Subcutaneous abdominal adipose tissue (tissue), 5 donors: ENCODE measurements around the gene SLC29A3.

ENCODE experiments used
- H3K27ac ChIP-seq: one replicate; pipeline ENCODE4 v1.7.0; 2013; ENCODE audit warnings: low read depth, mild to moderate bottlenecking, inconsistent platforms, low read length, moderate library complexity
- H3K27me3 ChIP-seq, 5 donors: one replicate each; pipeline ENCODE4 v1.7.0; 2013; ENCODE audit warnings: low read length in 5 of 5, inconsistent platforms in 1 of 5; ENCODE audit not compliant: control insufficient read depth in 5 of 5, insufficient read depth in 4 of 5
- H3K36me3 ChIP-seq, 5 donors: one replicate each; pipeline ENCODE4 v1.7.0; 2013; ENCODE audit warnings: low read length in 5 of 5; ENCODE audit not compliant: control insufficient read depth in 5 of 5, insufficient read depth in 5 of 5
- H3K4me1 ChIP-seq, 5 donors: one replicate each; pipeline ENCODE4 v1.7.0; 2013; ENCODE audit warnings: low read length in 5 of 5, mild to moderate bottlenecking in 3 of 5, moderate library complexity in 1 of 5; ENCODE audit not compliant: control insufficient read depth in 5 of 5, insufficient read depth in 5 of 5
- H3K4me3 ChIP-seq, 5 donors: one replicate each; pipeline ENCODE4 v1.7.0; 2013; ENCODE audit warnings: low read length in 5 of 5, low read depth in 1 of 5
- H3K9ac ChIP-seq, 5 donors: one replicate each; pipeline ENCODE4 v1.7.0; 2013; ENCODE audit warnings: low read length in 5 of 5, mild to moderate bottlenecking in 4 of 5, moderate library complexity in 3 of 5
- H3K9me3 ChIP-seq, 5 donors: one replicate each; pipeline ENCODE4 v1.7.0; 2013; ENCODE audit warnings: low read length in 5 of 5; ENCODE audit not compliant: control insufficient read depth in 5 of 5
- donor health status: healthy.
- donor health status: healthy.
- donor health status: healthy.
- donor health status: healthy.
- donor health status: healthy.

Gene SLC29A3

DNA sequence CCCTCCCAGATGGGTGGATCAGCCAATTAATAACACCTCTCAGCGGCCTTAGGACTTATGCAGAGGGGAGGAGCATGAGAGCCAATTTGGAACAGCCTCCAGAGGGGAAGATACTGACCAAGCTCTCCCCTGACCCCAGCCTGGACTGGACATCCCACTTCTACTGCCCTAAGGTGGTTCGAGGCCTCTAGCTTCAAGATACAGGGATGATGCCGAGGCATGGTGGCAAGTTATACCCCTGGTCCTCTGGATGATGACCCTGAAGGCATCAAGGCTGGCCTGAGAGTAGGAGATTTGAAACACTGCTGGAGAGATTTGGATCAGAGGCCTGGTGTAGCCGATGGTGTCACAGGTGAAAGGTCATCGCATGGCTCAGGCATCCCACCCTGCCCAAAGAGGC lies 80.9 kb downstream of the SLC29A3 start:
- peaks cover 0 to 29% (median 19%) of the 10 kb centered on the region in 5 donors for H3K4me1 ChIP-seq
- H3K4me3 ChIP-seq = no peak overlapping the region
- no peak overlapping the region for H3K9ac ChIP-seq
- H3K27me3 ChIP-seq = peaks cover 3 to 27% (median 10%) of the 10 kb centered on the region in 5 donors
- H3K27ac ChIP-seq = no peak overlapping the region
- no peaks in the 10 kb centered on the region for H3K36me3 ChIP-seq
- H3K9me3 ChIP-seq = no peaks in the 10 kb centered on the region

DNA sequence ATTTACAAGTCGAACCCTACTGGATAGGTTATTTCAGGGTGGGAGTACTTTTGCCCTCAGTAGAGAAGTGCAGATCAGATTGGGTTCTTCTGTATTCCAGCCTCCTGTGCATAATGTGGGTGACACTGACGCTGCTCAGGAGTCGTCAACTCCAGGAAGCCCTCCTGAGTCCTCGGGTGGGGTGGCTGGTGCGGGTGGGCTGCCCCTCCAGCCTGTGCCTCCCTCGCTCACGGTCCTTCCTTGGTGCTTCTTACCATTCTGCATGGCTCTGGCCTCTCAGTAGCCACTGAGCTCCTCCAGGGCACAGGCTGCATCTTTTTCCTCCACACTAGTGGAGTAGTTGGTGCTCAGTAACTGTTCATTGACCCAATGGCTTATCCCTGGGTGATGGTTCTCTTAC lies 82.0 kb downstream of the SLC29A3 start:
- Histone ChIP-seq H3K9ac (no peak overlapping the region), H3K27ac (no peak overlapping the region), H3K36me3 (no peaks in the 10 kb centered on the region), H3K27me3 (peaks cover 3 to 24% (median 10%) of the 10 kb centered on the region in 5 donors), H3K9me3 (no peaks in the 10 kb centered on the region), H3K4me3 (no peak overlapping the region), H3K4me1 (peaks cover 0 to 28% (median 19%) of the 10 kb centered on the region in 5 donors)

DNA sequence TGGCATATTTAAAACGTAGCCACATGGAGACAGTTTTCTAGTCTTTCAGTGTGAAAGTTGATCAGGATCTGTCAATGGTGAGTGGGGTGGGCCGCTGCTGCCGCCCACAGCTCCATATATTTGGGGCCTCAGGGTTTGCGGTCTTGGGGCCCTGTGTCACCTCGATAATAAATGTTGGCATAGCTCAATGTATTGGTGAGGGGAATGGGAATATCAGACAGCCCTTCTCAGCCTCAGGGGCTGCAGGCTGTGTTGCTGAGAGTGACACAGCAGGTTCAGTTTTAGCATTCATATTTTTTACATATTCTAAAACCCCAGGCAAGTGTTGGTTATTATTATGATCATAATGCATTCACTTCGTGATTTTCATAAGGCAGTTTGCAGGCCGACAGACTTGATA lies 82.9 kb downstream of the SLC29A3 start:
- no peaks in the 10 kb centered on the region for H3K9me3 ChIP-seq
- no peak overlapping the region for H3K4me3 ChIP-seq
- no peaks in the 10 kb centered on the region for H3K36me3 ChIP-seq
- peaks cover 0 to 22% (median 19%) of the 10 kb centered on the region in 5 donors for H3K4me1 ChIP-seq
- H3K27ac ChIP-seq = no peak overlapping the region
- no peak overlapping the region for H3K9ac ChIP-seq
- H3K27me3 ChIP-seq = peaks cover 3 to 24% (median 10%) of the 10 kb centered on the region in 5 donors

DNA sequence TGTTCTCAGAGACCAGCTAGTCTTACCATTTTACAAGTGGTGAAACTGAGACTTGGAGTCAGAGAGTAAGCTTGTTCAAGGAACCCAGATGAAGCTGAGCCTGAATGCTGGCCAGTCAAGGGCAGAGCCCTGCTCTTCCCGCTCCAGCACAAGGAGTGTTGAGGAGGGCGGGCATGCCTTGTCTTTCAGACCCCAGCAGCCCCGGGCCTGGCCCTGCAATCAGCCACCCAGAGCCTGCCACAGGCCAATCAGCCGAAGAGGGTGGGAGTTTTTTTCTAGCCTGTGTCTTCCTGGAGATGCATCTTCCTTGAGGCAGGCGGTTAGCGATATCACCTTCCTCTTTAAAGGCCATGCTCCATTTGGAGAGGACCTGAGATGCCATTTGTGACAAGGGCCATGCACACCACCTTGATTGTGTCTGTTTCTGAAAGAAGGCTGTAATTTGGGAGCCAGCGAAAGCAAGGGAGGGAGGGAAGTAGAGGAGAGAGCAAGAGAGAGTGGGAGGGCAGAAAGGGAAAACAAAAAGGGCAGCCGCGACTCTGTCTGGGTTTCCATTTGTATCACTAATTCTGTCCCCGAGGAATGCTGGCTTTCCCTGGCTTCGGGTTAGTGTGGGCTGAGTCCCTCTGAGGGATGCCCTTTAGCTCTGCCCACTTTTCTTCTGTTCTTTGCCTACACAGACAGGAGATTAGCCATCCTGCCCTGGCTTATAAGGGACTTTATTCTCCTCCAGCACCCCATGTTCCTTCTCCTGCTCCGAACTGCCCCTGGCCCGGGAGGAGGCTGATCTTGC lies 85.6 kb downstream of the SLC29A3 start:
- Histone ChIP-seq H3K9ac (no peak overlapping the region), H3K27ac (no peak overlapping the region), H3K4me3 (no peak overlapping the region), H3K4me1 (no peaks in the 10 kb centered on the region), H3K27me3 (peaks cover 0 to 5% (median 3%) of the 10 kb centered on the region in 5 donors), H3K36me3 (no peaks in the 10 kb centered on the region), H3K9me3 (no peaks in the 10 kb centered on the region)

DNA sequence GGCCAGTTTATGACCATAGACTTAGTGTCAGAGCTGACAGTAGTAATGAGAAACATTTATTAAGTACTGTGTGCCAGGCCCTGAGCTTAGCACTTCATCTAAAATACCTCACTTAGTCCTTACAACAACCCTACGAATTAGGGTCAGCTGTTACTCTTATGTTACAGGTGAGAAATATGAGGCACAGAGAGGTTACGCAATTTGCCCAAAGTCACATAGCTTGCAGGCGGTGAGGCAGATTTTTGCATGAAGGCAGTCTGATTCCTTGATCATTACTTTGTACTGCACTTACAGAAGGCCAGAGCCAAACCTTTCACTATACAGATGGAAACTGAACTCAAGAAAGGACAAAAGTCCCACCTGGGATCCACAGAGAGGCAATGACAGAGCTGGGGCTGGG lies 87.8 kb downstream of the SLC29A3 start:
- Histone ChIP-seq H3K27ac (no peak overlapping the region), H3K9me3 (peaks cover 0 to 7% (median 2%) of the 10 kb centered on the region in 5 donors)

DNA sequence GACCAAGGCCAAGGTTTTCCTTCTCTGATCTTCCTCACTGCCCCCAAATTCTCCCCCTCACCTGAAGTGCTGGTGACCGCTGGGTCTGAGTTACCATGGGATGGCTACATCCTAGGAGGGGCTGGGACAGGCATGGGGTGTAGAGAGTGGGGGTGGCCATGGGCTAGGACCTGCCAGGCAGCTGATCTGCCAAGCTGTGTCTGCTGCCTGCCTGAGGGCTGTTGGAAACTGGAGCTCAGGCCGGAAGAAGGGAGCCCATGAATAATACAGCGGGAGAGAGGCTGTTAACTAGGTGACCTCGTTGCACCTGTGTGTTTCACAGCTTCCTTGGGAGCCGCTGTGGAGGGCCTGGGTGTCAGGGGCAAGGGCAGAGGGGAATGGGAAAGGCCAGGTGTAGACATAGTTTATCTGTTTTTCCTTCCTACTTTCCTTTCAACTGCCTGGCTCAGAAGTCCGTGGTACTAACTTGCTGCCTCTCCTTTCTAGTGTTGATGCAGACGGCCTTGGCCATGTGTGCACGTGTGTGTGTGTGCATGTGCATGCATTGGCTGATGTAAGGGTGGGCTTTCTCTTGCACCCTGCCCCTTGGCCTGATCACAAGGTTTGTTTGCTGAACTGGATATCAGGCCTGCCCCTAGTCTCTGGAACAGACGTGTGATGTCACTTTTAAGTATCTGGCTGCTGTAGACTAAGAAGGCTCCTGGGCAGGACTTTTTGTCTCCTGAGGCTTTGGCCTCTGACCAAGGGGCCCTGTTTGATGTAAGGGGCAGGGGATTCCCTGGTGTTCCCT lies 89.6 kb downstream of the SLC29A3 start:
- H3K27ac ChIP-seq = no peak overlapping the region
- no peak overlapping the region for H3K4me3 ChIP-seq
- H3K9ac ChIP-seq = no peak overlapping the region
- H3K36me3 ChIP-seq = no peaks in the 10 kb centered on the region
- no peaks in the 10 kb centered on the region for H3K4me1 ChIP-seq
- H3K9me3 ChIP-seq = peaks cover 0 to 12% (median 2%) of the 10 kb centered on the region in 5 donors
- no peaks in the 10 kb centered on the region for H3K27me3 ChIP-seq

More for the DNA sequence above, 87.8 kb downstream of the SLC29A3 start:
- no peaks in the 10 kb centered on the region for H3K4me1 ChIP-seq
- H3K4me3 ChIP-seq = no peak overlapping the region
- no peaks in the 10 kb centered on the region for H3K27me3 ChIP-seq
- H3K36me3 ChIP-seq = no peaks in the 10 kb centered on the region
- no peak overlapping the region for H3K9ac ChIP-seq

DNA sequence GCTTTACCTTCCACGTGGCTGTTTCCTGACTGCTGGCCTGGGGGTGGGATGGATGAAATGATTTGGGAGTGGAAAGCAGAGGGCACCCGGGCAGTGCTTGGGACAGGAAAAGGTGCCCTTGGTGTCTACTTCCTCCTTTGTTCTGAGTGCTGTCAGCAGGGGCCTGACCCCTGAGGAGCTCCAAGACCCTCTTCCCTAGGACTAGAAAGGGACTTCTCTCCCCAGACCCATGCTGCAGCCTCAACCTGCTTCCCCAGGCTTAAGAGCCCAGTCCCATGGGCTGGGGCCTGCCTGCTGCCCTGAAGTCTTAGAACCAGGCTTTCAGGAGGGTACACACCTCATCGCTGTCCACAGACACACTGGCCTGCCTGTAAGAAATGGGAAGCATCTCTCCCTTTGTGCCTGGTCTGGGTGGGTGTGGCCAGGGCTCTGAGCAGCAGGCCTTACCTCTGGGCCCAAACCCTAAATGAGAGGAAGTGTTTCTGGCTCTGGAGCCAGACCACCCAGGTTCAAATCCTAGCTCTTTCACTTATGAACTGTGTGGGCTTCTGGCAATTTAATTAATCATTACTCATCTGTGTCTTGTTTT lies 90.6 kb downstream of the SLC29A3 start:
- Histone ChIP-seq H3K9me3 (peaks cover 0 to 12% (median 2%) of the 10 kb centered on the region in 5 donors), H3K4me1 (no peaks in the 10 kb centered on the region), H3K36me3 (no peaks in the 10 kb centered on the region), H3K27ac (no peak overlapping the region), H3K9ac (no peak overlapping the region), H3K27me3 (no peaks in the 10 kb centered on the region), H3K4me3 (no peak overlapping the region)
